ENCODE data around the gene DOCK1.

DOCK1 gene

DNA sequence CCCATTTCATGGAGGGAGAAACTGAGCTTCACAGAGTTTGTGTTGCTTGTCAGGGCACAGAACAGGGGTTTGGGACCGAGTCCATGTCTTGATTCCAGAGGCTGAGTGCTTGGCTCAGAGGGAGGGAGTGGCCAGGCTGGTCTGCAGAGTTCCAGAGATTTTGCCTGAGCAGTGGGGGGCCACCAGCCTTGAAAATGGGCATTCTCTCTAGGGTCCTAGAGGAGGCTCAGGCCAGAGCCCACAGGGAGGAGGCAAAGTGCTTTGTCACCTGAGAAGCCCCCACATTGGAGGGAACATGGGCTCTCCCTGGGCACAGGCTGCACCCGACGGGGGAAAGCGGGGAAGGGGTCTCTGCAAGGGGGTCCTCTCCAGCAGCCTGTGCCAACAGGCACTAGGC lies 51.5 kb downstream of the DOCK1 start:
- DNase-seq = no peak

DNA sequence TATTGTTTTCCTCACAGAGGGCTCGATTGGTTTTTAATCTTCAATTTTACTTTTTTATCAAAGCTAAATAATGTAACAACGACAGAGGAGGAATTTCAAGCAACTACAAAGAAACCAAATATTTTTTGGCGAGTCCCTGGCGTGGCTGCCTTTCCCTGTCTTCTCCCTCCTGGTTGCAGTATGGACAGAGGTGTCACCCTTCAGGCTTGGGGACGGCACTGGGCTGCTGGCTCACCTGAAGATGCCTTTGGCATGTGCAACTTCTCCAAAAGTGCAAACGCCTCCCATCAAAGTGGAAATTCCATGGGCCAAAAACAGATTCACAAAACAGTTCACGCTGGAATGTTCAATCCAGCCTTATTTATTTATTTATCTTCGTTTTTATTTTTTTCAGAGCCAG lies 51.9 kb downstream of the DOCK1 start:
- no peak for DNase-seq

DNA sequence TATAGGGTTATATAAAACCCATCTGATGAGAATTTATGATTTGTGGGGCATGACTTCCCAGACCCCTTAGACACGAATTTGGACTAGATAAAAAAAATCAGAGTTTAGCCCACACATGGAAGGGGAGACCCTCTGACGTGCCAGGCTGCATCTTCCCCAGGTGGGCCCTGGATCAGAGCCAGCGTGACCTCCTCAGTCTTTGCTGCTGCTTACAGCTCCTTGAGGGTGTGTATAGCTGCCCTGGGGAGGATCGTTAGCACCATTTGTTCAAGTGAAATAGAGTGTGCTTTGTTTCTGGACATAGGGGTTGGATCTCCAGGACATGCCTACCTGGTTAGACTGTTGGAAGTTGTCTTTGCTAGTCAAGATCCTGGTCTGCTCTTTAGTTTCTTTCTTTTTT lies 54.2 kb downstream of the DOCK1 start:
- no peak for DNase-seq

DNA sequence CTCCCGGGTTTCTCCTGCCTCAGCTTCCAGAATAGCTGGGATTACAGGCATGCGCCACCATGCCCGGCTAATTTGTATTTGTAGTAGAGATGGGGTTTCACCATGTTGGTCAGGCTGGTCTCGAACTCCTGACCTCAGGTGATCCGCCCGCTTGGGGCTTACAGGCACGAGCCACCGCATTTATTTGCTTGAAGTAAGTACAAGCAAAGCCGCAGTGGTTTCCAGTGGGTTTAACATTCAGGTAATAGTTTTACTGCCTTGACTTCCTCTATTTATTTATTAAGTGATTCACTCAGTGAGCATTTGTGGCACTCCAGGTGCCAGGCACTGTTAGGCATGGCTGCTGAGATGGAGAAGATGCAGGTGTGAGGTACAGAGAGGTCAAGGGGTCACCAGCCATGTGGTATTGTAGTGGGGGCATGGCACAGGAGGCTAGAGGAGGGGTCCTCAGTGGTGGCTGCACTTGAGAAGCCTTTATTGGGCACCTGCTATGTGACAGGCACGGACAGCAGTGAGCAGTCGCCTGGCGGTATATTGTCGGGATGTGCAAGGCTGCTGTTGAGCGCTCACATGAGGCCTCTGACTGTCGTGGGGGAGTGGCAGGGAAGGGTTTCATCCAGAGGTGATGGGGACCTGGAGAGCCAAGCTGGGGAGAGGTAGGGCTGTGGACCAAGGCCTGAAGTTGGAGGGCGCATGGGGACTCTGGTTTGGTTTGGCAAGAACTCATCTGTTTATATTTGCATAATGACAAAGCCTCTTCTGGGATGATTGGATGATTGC lies 54.9 kb downstream of the DOCK1 start:
- no peak for DNase-seq

DNA sequence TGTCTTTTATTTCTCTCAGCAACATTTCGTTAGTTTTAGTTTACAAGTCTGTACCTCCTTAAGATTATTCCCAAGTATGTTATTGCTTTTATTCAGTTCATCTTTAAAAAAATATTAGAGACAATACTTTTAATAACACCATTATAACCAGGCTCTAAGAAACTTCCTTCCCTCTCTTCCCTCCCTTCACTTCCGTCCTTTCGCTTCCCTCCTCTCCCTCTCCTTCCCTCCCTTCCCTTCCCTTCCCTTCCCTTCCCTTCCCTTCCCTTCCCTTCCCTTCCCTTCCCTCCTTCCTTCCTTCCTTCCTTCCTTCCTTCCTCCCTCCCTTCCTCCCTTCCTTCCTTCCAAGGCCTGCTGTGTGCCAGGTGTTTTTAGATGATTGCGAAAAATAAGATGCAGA lies 58.1 kb downstream of the DOCK1 start:
- no peak for DNase-seq

DNA sequence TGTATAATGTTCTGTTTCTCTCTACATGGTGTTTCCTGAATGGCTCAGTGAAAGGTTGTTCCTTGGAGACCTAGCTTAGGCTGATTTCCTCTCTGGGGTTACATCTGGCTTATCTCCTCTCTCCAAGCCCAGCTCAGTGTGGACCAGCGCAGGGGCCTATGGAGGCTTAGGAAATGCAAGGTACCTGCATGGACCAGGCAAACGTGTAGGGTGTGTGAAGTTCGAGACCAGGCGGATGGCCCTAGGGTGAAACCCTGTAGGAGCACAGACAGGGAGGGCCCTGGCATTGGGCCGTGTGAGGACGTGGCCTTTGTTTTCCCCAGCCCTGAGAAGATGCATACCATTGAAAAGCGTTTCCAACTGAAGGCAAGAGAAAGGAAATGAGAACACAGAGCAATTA lies 59.0 kb downstream of the DOCK1 start:
- no peak for DNase-seq

DNA sequence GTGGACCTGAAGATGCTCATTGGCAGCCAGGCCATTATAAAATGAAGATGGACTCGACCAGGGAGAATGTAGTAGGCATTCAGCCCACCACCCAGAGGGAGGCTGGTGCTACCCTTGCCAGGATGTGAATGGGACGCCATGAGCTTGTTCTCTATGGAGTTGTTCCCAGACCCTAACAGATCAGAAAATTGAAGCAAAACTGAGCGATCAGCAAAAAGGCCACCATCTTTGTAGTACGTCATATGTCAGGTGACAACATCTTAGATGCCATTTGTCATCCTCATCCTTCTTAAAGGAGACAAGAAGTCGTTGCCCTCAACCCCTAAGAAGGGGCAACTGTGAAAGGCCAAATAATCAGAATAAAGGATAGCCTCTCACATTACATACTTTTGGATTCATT lies 61.7 kb downstream of the DOCK1 start:
- no peak for DNase-seq

DNA sequence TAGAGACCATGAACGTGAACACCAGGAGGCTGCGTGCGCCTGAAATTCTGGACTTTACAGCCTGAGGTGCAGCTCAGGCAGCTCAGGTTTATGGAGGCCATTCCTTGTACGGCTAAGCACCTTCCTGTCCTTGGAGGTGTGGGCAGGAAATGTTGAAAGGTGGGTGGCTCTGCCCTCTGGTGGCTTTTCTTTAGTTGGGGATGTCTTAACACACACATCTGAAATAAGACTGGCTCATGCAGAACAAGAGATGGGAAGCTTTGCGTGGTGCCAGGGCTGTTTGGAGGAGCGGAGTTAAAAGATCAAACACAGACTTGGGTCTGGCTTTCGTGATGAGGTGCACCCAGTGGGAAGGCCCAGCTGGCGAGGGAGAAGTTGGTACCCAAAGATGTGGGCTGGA lies 64.1 kb downstream of the DOCK1 start:
- no peak for DNase-seq

DNA sequence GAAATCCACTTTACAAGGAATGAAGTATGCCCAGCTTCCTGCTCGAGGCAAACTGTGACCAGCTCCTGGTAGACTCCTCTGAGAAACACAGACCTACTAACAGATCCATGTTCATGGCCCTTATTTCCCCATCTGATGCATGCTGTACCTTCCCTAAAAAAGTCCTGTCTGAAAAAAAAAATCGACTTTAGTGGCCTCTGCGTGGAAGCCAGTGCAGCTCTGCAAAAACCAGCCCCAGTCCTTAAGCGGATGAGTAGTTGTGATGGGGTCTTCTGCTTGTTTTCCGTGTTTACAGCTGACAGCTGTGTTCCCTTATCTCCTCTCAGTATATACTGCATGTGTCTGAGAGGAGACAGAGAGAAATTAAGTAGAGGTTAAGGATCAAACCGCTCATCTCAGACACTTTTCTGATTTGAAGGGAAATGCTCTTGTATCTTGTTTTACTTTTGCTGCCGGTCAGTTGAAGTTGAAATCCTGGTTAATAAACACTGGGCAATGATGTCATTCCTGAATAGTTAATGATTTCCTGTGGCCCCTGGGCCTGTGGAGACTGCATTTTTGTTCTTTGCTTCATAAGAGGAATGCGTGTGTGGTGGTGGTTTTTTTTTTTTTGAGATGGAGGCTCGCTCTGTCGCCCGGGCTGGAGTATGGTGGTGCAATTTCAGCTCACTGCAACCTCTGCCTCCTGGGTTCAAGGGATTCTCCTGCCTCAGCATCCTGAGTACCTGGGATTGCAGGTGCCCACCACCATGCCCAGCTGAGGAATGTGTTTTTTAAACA lies 67.6 kb downstream of the DOCK1 start:
- no peak for DNase-seq

DNA sequence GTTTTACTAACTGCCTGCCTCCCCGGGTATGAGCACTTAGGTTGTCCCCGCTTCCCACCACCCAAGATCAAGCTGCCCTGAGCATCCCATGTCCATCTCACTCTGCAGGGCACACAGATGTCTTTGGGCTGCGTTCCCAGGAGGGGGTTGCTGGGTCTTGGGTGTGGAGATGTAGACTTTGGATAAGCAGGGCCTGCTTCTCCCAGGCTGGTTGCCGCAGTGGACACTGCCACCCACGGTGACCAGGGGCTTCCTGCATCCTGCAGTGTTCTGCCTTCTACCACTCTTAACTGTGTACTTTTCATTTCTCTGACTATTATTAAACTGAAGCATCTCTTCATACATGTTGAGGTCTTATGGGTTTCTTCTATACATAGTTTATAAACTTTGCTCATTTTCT lies 70.0 kb downstream of the DOCK1 start:
- no peak for DNase-seq

DNA sequence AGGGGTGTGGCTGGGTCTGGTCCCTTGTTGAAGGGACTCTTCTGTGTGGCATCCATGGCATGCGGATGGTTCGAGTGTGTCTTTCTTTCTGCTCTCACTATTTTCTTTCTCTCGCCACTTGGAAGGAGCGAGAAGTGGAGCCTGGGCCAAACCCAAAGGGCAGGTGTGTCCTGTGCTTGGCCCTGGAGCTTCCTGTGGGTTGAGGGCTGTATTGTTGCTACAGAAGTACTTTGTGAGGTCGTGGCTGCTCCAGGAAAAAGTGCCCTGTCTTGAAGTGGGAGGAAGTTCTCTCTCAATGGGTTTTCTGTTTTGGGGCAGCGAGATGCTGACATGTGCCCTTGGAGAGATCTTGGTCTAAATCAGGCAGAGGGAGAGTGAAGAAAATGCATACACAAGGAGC lies 72.0 kb downstream of the DOCK1 start:
- no peak for DNase-seq

DNA sequence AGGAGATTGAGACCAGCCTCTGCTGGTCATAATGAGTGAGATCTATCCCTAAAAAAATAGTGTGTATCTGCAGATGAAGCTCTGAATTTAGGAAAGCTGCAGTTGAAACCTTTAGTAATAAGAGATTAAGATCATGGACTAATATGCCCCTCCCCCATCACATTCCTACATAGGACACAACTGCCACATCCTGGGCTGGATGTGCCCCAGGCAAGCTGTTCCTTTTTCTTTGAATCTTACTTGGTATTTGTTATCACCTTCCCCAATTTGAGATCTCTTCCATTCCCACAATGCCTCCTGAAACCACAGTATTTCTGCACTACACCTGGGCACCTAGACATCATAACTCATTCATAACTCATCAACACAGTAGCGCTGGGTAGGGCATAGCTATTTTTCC lies 74.1 kb downstream of the DOCK1 start:
- DNase-seq = no peak

DNA sequence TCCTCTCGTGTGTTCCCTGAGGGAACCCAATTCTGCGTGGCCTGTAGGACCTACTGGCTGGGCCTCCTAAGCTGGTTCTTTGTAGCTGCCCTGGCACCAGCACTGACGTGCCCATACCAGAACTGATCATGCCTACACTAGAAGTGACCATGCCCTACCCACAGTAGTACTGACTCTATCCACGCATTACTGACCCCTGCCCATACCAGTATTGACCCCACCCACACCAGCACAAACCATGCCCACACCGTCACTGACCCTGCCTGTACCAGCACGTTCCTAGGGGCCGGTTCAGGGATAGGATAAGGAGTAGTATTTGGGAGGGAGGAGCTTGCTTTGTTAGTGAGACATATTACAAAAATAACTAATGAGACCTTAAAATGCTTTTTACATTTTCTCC lies 88.0 kb downstream of the DOCK1 start:
- no peak for DNase-seq

DNA sequence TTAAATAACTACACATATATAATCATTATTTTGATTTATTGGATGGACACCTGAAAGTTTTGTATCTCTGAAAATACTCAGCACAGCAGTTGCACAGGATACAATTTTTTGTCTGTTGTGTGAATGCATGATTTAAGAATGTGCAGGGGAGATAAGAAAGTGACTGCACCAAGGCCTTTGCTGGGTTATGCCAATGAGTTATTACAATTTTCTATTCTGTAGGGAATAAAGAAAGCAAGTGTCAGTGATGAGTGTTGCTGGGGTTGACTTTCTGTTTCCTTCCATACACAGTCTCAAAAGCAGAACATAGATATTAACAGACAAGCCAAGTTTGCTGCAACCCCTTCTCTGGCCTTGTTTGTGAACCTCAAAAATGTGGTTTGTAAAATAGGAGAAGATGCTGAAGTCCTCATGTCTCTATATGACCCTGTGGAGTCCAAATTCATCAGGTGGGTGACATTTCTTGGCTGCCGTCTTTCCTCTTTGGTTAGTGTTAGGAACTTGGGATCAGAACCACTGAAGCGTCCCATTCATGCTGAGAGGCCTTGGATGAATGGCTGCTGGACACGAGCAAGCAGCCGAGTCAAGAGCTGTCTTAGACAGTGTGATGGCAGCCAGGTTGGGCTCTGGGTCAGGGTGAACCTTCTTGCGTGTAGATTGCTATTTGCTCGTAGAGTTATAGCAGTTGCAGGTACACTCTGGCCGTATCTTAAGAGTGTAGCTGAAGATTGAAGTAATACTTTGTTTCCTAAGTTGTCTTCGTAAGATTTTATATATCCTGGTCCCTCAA lies 92.8 kb downstream of the DOCK1 start:
- DNase-seq = no peak

DNA sequence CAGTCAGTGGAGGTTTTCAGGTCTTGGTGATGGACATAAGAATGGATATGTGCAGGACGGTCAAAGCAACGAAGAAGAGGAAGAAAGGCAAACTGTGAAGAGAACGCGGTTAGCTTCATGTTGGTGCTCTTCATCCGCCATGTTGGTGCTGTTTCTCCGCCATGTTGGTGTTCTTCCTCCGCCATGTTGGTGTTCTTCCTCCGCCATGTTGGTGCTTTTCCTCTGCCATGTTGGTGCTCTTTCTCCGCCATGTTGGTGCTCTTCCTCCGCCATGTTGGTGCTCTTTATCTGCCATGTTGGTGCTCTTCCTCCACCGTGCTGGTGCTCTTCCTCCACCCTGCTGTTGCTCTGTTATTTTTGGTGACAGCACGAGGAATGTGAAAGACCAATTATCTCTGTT lies 95.4 kb downstream of the DOCK1 start:
- no peak for DNase-seq

DNA sequence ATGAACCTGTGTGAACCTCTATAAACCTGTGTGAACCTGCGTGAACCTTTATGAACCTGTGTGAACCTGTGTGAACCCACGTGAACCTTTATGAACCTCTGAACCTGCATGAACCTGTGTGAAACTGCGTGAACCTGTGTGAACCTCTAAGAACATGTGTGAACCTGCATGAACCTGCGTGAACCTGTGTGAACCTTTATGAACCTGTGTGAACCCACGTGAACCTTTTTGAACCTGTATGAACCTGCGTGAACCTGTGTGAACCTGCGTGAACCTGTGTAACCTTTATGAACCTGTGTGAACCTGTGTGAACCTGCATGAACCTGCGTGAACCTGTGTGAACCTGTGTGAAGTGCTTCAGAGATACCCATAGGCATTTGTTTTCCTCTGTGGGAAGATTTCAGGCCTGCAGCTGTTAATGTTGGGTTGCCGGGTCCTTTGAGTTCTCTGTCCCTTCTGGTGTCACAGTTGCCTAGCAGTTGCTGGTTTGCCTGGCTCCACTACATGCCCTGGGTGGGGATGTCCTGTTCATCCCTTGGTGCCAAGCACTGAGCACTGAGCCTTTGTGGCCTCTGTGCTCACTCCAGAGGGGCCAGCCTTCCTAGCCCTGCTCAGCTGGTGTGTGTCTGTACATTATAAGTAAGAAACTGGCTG lies 97.9 kb downstream of the DOCK1 start:
- no peak for DNase-seq

DNA sequence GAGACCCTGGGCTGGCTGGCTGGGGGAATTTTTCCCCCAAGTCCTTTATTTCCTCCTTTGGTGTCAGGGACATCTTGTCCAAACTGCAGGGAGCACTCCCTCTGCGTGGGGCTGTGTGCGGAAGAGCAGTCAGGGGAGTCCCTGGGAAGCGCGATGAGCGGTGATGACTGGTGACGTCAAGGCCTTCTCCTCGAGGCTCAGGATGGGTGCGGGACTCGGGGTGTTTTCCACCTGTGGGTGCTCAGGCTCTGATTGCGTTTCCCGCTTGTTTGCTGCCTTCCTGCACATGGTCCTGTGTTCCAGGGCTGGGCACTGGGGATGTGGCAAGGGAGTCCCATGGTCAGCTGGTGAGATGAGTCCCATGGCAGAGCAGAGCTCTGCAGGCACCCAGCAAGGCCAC lies 101.2 kb downstream of the DOCK1 start:
- DNase-seq = no peak

DNA sequence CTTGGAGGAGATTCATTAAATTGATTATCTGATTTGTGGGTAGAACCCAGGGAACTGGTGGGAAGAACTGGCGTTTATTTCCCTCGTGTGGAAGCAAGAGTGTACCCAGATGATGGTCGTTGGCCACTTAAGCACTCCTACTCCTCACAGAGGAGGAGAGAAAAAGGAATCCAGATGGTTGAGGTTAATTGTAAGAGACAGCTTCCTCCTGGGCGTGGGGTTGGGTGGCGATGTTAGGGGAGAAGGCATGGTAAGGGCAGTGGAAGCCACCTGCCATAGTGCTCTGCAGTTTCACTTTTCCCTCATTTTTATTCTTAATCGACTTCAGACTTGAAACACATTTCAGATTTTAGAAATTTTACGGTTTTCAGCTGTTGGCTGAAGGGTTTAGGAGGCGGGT lies 104.1 kb downstream of the DOCK1 start:
- DNase-seq = no peak

DNA sequence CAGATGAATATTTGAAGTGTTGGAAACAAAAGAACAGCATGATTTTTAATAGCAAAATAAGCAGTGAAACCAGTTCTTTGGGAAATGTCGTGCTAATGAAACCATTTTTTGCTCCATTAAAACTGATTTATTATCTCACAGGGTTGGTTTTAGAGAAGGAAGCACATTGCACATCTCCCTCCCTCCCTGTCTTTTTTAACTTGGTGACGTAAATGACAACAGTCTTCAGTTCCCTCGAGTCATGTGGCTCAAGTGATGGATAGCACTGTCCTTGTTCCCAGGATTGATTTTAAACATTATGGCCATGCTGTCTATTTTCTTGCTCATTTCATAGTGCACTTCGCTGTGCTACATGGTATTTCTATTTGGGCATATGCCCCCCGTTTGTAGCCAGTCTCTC lies 105.9 kb downstream of the DOCK1 start:
- DNase-seq = no peak

DNA sequence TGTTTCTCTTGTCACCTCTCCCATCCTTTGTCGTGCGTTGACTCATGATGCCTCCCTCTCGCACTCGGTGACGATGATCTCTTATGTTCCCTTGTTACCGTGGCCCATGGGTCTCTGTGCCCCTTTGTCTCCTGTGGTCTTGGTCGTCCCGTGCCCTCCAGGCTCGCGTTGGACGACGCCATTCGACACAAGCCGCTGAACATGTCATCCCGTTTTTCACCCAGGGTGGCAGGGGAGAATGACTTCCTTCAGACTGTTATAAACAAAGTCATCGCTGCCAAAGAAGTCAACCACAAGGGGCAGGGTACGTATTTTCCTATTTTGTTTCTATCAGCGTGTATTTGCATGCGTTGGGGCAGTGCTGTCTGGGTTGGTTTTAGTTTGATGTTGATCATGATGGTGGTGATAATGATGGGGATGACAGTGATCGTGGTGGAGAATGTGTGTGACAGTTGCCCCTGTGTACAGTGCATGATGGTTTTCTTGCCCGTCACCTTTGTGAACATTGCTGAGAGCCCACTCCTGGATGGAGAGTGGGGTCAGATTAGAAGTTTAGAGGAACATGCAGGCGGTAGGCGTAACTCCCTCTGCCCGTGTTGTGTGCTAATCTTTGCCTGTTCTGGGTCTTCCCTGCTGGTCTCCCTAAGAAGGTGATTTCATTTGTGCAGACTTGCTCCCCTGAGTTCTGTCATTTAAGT lies 107.0 kb downstream of the DOCK1 start:
- no peak for DNase-seq

DNA sequence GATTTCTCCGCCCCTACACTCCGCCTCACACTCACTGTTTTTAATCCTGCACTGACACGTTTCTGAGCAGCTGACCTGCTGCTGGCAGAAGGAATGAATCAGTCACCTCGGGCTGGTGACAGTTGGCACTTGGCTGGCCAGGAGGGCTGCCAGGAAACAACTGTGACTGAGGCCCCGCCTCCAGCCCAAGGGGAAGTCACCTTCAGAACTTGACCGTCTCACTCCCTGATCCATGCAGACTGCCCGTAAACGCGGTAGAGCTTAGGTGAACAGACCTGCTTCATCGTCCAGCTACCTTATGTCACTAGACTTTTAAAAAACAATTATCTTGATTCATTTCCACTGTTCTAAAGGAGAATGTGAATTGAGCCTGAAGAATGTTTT lies 107.5 kb downstream of the DOCK1 start:
- DNase-seq = peak; percentile 6

DNA sequence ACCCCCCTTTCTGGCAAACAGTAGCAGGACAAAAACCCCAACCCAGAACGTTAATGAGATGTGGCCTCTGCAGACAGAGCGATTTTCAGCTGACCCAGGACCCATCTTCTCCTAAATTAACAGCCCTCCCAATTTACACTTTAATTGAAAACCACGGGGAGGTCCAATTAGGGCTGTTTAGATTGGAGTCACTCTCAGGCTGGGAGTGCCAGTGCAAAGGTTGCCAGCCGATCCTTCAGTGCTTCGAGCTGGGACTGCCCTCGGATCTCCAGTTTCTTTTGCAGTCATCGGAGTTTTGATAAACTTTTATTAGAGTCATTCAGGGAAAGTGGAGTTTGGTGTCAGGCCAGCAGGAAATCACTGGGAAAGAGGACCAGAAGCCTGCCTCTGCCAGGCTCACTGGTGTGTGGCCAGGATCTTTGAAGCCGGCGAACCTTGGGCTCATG lies 108.0 kb downstream of the DOCK1 start:
- DNase-seq = no peak

Data from NCI-H1105 treated with DMSO at 0.1 percent for 48 hours (cell line).